NCI-H526 (cell line): ENCODE measurements around the gene SLC25A34.
"Not testable (repeated sequence)": the region's sequence is repeated elsewhere in the genome, so short reads cannot be mapped to it uniquely, and the experiment has no call there.

ENCODE experiments used
- DNase-seq, 2 experiments: peaks; one replicate each; lab custom pipeline; 2025; lab: John Stamatoyannopoulos, UW

The SLC25A34 gene

DNA sequence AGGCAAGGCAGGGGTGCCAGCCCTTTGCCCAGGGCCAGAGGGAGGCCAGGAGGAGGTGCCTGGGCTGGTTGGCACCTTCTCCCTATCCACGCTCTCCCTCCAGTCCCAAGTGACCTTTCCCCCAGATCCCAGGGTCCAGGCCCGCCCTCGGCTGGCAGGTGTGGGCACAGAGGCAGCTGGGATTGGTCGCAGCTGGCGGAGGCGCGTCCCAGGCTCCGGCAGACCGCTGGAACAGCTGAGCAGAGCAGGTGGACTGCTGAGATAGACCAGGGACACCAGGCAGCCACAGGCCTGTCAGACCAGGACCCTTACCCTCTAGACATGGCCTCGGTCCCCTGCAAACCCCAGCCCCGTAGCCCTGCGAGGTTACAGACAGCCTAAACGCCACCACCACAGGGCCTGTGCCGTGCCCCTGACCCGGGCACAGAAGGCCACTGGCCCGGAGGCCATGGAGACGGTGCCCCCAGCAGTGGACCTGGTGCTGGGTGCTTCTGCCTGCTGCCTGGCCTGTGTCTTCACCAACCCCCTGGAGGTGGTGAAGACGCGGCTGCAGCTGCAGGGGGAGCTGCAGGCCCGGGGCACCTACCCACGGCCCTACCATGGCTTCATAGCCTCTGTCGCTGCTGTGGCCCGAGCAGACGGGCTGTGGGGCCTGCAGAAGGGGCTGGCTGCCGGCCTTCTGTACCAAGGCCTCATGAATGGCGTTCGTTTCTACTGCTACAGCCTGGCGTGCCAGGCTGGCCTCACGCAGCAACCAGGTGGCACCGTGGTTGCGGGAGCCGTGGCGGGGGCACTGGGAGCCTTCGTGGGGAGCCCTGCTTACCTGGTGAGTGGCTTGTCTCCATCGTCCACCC, at the start of gene SLC25A34:
TSS of gene SLC25A34 (plus strand) at position 221 of the 854 bp plus-strand sequence. CDS start at position 449, 228 bp downstream.
- peak; percentile 23 to 82 for DNase-seq

- DNase-seq, result no peak
These were observed 48.6 kb upstream of the SLC25A34 start for GRCh38 chr1:15687446-15687845.

DNA sequence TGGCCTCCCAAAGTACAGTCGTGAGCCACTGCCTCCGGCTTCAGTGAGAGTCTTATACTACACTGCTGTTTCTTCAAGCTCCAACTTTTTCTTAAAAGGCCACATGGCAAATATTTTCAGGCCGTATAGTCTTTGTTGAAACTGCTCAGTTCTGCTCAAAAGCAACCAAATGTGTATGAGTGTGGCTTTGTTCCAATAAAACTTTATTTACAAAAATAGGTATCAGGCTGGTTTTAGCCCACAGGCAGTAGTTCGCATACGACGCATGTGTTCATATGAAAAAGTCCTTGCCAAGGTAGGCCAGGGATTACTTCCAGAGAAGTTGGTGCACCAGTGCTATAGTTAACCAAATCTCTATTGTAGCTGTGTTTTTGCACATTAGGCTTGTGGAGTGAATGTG, 45.7 kb upstream of the SLC25A34 start:
- no peak for DNase-seq

DNA sequence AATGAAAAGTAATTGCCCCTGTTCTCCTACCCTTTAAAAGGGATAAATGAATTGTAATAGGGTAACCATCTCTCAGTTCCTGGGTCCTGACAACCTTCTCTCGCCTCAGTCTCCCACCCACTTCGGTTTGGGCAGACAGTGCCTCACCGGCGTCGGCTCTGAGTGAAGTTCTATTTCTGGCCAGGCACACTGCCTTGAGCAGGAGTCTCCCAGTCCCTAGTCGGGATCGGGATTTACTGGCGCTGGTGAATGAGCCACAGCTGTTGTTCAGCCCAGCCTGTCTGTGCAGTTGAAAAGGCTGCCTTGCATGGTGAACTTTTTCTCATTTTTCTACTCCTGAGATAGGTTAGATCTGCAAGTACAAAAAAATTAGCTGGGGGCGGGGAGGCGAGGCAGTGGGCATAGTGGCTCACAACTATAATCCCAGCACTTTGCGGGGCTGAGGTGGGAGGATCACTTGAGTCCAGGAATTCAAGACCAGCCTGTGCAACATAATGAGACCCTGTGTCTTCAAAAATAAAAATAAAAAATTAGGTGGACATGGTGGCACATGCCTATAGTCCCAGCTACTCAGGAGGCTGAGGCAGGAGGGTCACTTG, 44.5 kb upstream of the SLC25A34 start:
- no peak for DNase-seq

DNA sequence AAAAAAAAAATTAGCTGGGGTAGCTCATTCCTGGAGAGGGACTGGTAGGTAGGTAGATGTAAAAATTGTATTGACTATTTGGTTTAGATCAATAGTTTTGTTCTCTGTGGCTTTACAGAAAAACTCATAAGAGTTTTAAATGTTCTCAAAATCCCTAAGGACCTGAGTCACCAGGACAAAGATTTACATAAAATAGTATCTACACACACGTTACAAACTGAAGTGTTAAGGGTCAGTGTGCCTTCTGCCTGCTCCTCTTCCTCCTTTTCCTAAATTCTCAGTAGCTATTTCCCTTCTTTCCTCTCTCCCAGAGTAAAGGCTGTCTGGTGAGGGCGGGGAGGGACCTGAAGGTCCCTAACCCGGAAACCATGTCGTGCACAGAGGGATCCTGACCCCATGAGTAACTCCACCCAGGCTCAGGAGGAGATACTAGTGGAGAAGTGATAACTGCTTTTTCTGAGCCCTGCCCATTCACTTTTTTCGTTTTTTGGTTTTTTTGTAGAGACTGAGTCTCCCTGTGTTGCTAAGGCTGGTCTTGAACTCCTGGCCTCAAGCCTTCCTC, 43.9 kb upstream of the SLC25A34 start:
- no peak for DNase-seq

DNA sequence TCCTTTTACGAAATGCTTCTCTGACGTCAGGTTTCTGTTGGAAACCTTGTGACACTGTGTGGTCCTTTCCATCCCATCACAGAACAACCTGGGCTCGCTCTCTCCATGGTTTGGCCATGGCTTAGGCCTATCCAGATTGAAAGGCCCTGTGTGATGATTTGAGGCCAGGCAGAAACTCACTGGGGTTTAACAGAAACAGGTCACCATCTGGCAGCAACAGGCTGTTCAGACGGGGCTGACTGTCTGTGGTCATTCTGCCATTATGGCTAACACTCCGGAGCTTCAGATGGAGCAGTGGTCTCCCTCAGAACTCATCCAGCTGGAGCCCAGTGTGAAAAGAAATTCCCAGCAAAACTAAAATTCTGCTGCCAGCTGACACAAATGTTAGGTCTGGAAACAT, 42.7 kb upstream of the SLC25A34 start:
- DNase-seq, result no peak

- no peak for DNase-seq
These were observed 39.0 kb upstream of the SLC25A34 start for GRCh38 chr1:15696956-15697521.

DNA sequence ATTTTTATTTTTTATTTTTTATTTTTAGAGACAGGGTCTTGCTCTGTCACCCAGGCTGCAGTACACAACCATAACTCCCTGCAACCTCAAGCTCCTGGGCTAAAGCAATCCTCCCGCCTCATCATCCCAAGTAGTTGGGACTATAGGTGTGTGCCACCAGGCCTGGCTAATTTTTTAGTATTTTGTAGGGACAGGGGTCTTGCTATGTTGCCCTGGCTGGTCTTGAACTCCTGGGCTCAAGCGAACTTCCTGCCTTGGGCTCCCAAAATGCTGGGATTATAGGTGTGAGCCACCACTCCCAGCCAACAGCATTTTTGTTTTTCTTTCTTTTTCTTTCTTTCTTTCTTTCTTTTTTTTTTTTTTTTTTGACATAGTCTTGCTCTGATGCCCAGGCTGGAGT, 37.9 kb upstream of the SLC25A34 start:
- no peak for DNase-seq

DNA sequence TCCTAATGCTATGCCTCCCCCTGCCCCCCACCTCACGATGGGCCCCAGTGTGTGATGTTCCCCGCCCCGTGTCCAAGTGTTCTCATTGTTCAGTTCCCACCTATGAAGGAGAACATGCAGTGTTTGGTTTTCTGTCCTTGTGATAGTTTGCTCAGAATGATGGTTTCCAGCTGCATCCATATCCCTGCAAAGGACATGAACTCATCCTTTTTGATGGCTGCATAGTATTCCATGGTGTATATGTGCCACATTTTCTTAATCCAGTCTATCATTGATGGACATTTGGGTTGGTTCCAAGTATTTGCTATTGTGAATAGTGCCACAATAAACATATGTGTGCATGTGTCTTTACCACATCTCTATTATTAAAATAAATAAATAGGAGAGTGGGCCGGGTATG, 36.7 kb upstream of the SLC25A34 start:
- DNase-seq, result not testable (repeated sequence)

DNA sequence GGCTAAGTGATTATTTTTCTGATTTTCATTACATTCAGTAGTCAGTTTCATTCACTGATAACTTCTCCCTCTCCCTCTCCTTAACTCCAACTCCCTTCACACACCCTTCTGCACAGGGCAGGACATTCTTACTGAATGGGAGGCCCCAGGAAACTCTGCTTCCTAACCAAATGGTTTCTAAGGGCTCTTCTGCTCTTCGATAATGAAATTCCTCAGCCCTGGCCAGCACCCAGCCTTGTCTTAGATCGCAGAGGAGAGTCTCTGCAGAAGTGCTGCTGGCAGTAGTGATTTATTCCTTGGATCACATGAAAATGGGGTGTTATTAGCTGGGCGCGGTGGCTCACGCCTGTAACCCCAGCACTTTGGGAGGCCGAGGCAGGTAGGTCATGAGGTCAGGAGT, 35.5 kb upstream of the SLC25A34 start:
- no peak for DNase-seq

- no peak for DNase-seq
These were observed 34.3 kb upstream of the SLC25A34 start for GRCh38 chr1:15701784-15702183.

DNA sequence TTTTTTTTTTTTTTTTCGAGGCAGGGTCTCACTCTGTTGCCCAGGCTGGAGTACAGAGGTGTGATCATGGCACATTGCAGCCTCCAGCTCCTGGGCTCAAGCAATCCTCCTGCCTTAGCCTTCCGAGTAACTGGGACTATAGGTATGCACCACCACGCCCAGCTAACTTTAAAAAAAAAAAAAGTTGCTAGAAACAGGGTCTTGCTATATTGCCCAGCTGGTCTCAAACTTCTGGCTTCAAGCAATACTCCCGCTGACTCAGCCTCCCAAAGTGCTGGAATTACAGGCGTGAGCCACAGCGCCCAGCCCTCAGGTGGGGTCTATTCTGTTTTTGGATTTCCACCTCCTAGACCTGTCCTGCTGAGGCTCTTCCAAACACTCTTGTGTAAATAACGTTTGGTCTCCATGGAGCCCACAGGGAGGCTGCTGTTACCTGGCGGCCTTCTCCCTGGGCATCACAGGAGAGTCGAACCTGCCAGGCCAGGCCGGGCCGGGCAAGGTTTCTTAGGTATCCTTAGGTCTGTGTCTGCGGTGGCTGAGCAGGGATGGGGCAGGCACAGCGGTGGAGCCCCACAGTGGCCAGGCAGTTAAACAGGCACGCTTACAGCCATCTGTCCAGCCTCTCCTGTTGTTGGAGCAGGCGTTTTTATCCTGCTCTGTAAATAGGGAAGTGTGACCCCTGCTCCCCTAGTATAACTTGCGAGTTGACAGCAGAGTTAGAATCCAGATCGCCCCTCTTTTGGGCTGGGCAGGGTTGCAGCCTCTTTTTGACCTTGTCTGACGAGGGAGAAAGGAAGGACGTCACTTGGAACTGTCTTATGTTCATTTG, 33.1 kb upstream of the SLC25A34 start:
- DNase-seq, result no peak

DNA sequence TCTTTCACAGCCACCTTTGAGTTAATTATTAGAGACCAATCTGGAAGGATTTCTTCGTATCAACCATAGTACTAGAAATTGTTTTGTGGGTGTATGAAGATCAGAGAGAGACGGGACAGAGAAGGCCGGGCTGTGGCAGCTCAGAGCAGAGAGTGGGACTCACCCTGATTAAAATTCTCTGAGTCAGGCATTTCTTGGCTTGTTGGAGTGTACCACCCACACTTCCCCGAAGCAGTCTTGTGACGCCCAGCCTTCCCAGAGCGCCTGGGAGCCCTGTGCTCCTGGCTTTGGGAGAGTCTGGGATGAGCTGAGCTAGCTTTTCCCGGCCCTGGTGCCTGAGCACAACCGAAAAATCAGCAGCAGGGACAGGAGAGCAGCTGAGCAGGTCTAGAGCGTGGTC, 32.5 kb upstream of the SLC25A34 start:
- no peak for DNase-seq

GRCh38 chr1:15704526-15705183, 31.4 kb upstream of the SLC25A34 start:
- no peak for DNase-seq

GRCh38 chr1:15705184-15705566, 30.9 kb upstream of the SLC25A34 start:
- DNase-seq, result no peak

- DNase-seq, result no peak
These were observed 29.3 kb upstream of the SLC25A34 start for GRCh38 chr1:15706751-15707150.

DNA sequence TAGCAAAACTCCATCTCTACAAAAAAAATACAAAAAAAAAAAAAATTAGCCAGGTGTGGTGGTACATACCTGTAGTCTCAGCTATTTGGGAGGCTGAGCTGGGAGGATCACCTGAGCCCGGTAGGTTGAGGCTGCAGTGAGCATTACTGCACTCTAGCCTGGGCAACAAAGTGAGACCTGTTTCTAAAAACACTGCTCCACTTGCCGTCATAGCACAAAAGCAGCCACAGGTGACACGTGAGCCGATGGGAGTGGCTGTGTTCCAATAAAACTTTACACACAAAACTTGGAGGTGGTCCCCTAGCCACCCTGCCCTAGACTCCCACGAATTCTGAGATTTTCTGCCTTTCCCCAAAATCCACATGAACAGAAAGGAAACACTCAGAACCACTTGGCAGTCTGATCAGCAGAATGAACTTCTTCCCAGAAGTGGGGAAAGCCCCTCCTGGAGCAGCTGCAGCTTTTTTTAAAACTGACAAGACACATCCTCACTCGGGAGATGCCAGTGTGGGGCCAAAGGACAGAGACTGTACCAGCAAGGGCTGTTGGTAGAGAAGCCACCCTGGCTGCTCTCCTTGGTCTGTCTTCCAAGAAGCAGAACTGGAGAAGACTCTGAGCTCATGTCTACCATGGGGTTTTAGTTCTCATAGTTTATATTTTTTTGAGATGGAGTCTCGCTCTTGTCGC, 28.7 kb upstream of the SLC25A34 start:
- no peak for DNase-seq

DNA sequence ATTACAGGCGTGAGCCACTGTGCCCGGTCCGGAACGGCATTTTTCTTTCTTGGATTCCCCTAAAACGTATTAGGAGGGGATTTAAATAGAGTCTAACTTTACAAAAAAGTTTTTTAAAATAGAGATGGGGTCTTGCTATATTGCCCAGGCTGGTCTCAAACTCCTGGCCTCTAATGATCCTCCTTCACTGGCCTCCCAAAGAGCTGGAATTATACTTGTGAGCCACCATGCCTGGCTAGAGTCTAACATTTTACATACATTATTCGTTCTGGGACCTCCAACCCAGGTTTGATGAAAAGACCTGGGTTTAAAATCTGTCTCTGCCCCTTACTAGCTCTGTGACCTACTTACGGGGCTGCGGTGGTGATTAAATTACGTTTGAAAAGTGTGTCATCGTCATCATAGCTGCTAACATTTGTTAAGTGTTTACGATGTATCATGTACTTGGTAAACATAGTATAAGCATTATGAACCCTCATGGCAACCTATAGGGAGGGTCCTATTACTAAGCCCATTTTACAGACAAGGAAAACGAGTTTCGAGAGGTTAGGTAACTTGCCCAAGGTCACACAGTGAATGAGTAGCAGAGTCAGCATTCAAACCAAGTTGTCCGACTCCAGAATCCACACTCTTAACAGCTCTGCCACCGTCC, 27.4 kb upstream of the SLC25A34 start:
- DNase-seq, result no peak

GRCh38 chr1:15709226-15709625, 26.8 kb upstream of the SLC25A34 start:
- no peak for DNase-seq

DNA sequence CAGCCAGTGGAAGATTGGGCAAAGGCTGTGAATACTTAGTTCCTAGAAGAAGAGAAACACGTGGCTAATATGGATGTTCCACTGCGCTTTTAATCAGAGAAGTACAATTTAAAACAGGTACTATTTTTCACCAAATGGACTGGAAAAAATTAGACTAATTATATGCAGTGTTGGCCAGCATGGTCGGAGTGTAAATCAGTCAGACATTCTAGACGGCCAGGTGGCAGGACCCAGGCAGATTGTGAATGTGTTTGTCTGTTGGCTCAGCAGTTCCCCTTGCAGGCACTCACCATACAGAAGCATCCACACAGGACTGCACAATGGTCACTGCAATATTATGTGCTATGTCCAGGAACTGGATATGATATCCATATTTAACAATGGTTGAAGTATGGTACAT, 23.9 kb upstream of the SLC25A34 start:
- DNase-seq, result peak in 1 of 2 experiments; percentile 22
